OCI-LY3 (cell line): ENCODE results near the gene PM20D1.

Experiments used
- H2AFZ ChIP-seq: fragments of 200-600, 300-600 bp; shearing (Covaris generic); 2 replicates; pipeline ENCODE4 v1.6.0; 2014; ENCODE audit warnings: antibody characterized with exemption, low read depth, low read length
- H3K27ac ChIP-seq: fragments of 200-600, 300-600 bp; sonication (generic); 2 replicates; pipeline ENCODE4 v1.5.1; 2014; ENCODE audit warnings: mild to moderate bottlenecking, low read length, moderate library complexity, mixed read lengths
- H3K27me3 ChIP-seq: fragments of 200-600, 300-600 bp; sonication (generic); 2 replicates; pipeline ENCODE4 v1.6.1; 2014; ENCODE audit warnings: low read depth, low read length, mixed read lengths
- H3K36me3 ChIP-seq: fragments of 200-600, 300-600 bp; sonication (generic); replicated peaks from 2 replicates; pipeline ENCODE3; 2014; ENCODE audit warnings: low read depth, low read length, mixed read lengths
- H3K4me1 ChIP-seq: fragments of 300-600, 200-600 bp; sonication (generic); 2 replicates; pipeline ENCODE4 v1.6.1; 2014; ENCODE audit warnings: low read length, mixed read lengths
- H3K4me2 ChIP-seq: fragments of 200-600, 300-600 bp; sonication (generic); 2 replicates; pipeline ENCODE4 v1.6.1; 2014; ENCODE audit warnings: low read length, mixed read lengths
- H3K4me3 ChIP-seq: fragments of 300-600, 200-600 bp; sonication (generic); 2 replicates; pipeline ENCODE4 v1.5.1; 2014; ENCODE audit warnings: antibody characterized with exemption, mild to moderate bottlenecking, low read length, moderate library complexity
- H3K79me2 ChIP-seq: fragments of 300-600, 200-600 bp; shearing (Covaris generic); 2 replicates; pipeline ENCODE4 v1.6.1; 2014; ENCODE audit warnings: mild to moderate bottlenecking, low read length, mixed read lengths
- H3K9ac ChIP-seq: fragments of 300-600, 200-600 bp; shearing (Covaris generic); 2 replicates; pipeline ENCODE4 v1.6.0; 2014; ENCODE audit warnings: mild to moderate bottlenecking, low read length, moderate library complexity
- H3K9me3 ChIP-seq: fragments of 200-600, 300-600 bp; shearing (Covaris generic); 2 replicates; pipeline ENCODE4 v1.6.1; 2014; ENCODE audit warnings: low read length, mixed read lengths; ENCODE audit not compliant: insufficient read depth
- H4K20me1 ChIP-seq: fragments of 200-600, 300-600 bp; sonication (generic); 2 replicates; pipeline ENCODE4 v1.6.1; 2016; ENCODE audit warnings: low read length, mixed read lengths; ENCODE audit not compliant: insufficient read depth
- EZH2phosphoT487 ChIP-seq: fragments of 200-600 bp; shearing (Covaris generic); IDR thresholded peaks from 2 replicates; pipeline ENCODE4 v1.6.1; 2018; ENCODE audit warnings: antibody characterized with exemption, mixed run types, low read depth
- TF ChIP-seq, protein P1 (sequence below): fragments of 200-600, 300-600 bp; sonication (generic); IDR thresholded peaks from 2 replicates; pipeline ENCODE4 v1.5.1; 2014; ENCODE audit warnings: antibody characterized with exemption, low read length, low read depth

The PM20D1 gene

DNA sequence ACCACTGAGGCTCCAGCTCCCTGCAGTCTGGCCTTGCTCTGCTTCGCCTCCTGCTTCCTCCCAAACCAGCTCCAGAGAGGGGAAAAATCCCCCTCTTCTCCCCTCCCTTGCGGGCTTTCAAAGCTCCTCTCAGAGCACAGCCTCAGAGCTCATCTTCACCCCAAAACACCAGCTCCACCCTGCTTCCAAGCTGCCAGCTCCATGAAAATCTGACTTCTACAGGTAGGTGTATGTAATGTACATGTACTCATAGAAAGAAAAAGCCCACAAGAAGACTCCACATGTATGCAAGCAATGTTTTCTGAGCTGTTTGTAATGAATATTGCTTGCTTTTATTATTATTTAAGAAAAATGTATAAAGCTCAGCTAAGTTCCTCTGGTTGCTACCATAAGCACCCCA lies 45.3 kb downstream of the PM20D1 start:
- H3K27me3 ChIP-seq, result no peaks in the 10 kb centered on the region
- H3K4me3 ChIP-seq, result no peak overlapping the region
- no peaks in the 10 kb centered on the region for H3K9me3 ChIP-seq
- H2AFZ ChIP-seq, result no peak overlapping the region
- peaks cover 64% of the 10 kb centered on the region for H4K20me1 ChIP-seq
- H3K9ac ChIP-seq, result no peak overlapping the region
- no peak overlapping the region for H3K4me2 ChIP-seq
- no peaks in the 10 kb centered on the region for H3K4me1 ChIP-seq
- H3K27ac ChIP-seq, result no peak overlapping the region
- no peak for TF ChIP-seq EZH2phosphoT487
- TF ChIP-seq, protein P1, sequence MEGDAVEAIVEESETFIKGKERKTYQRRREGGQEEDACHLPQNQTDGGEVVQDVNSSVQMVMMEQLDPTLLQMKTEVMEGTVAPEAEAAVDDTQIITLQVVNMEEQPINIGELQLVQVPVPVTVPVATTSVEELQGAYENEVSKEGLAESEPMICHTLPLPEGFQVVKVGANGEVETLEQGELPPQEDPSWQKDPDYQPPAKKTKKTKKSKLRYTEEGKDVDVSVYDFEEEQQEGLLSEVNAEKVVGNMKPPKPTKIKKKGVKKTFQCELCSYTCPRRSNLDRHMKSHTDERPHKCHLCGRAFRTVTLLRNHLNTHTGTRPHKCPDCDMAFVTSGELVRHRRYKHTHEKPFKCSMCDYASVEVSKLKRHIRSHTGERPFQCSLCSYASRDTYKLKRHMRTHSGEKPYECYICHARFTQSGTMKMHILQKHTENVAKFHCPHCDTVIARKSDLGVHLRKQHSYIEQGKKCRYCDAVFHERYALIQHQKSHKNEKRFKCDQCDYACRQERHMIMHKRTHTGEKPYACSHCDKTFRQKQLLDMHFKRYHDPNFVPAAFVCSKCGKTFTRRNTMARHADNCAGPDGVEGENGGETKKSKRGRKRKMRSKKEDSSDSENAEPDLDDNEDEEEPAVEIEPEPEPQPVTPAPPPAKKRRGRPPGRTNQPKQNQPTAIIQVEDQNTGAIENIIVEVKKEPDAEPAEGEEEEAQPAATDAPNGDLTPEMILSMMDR, result no peak
- H3K36me3 ChIP-seq, result peaks cover 43% of the 10 kb centered on the region
- H3K79me2 ChIP-seq, result peaks cover 66% of the 10 kb centered on the region

DNA sequence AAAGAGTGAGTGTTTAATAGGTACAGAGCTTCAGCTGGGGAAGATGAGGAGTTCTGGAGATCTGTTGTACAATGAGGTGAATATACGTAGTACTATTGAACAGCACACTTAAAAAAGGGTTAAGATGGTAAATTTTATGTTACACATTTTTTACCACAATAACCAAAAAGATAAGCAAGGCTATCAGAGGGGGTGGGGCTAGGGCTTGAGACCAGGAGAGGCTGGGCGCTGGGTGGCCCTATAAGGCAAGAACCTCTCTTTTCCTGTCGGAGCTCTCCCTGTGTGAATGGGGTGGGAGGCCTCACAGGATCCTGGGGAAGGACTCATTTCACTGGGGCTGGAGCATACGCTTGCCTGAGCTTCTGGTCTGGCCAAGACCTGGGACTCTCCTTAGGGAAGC lies 45.9 kb downstream of the PM20D1 start:
- H3K36me3 ChIP-seq, result peaks cover 43% of the 10 kb centered on the region
- H2AFZ ChIP-seq, result no peak overlapping the region
- H3K4me1 ChIP-seq, result no peaks in the 10 kb centered on the region
- H3K4me2 ChIP-seq, result no peak overlapping the region
- no peaks in the 10 kb centered on the region for H3K27me3 ChIP-seq
- no peak overlapping the region for H3K9ac ChIP-seq
- H3K79me2 ChIP-seq, result peaks cover 60% of the 10 kb centered on the region
- no peak overlapping the region for H3K27ac ChIP-seq
- H3K9me3 ChIP-seq, result no peaks in the 10 kb centered on the region
- H3K4me3 ChIP-seq, result no peak overlapping the region
- no peak for TF ChIP-seq EZH2phosphoT487
- TF ChIP-seq, protein P1, result no peak
- H4K20me1 ChIP-seq, result peaks cover 60% of the 10 kb centered on the region

DNA sequence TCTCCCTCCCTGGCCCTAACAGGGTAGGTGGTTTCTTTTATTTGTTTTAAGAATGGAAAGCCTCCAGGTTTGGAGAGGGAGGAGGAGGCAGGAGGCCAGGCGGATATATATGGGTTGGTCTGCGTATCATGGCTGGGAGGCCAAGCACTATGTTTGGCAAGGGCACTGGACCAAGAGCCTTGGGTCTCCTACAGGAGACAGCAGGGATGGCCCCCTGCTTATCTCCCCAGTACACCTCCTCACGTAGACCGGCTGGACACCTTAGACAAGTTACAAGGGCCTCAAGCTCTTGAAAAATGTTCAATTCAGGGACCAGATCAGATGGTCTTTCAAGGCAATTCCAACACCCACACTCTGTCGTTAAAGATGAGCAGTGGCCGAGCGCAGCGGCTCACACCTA lies 47.9 kb downstream of the PM20D1 start:
- no peak overlapping the region for H3K4me2 ChIP-seq
- TF ChIP-seq EZH2phosphoT487, result no peak
- TF ChIP-seq, protein P1, result no peak
- H3K9ac ChIP-seq, result no peak overlapping the region
- no peak overlapping the region for H3K4me3 ChIP-seq
- no peaks in the 10 kb centered on the region for H3K9me3 ChIP-seq
- no peak overlapping the region for H2AFZ ChIP-seq
- no peaks in the 10 kb centered on the region for H3K4me1 ChIP-seq
- no peaks in the 10 kb centered on the region for H3K27me3 ChIP-seq
- peaks cover 48% of the 10 kb centered on the region for H3K79me2 ChIP-seq
- H3K36me3 ChIP-seq, result peaks cover 45% of the 10 kb centered on the region
- H3K27ac ChIP-seq, result no peak overlapping the region
- H4K20me1 ChIP-seq, result peaks cover 59% of the 10 kb centered on the region

DNA sequence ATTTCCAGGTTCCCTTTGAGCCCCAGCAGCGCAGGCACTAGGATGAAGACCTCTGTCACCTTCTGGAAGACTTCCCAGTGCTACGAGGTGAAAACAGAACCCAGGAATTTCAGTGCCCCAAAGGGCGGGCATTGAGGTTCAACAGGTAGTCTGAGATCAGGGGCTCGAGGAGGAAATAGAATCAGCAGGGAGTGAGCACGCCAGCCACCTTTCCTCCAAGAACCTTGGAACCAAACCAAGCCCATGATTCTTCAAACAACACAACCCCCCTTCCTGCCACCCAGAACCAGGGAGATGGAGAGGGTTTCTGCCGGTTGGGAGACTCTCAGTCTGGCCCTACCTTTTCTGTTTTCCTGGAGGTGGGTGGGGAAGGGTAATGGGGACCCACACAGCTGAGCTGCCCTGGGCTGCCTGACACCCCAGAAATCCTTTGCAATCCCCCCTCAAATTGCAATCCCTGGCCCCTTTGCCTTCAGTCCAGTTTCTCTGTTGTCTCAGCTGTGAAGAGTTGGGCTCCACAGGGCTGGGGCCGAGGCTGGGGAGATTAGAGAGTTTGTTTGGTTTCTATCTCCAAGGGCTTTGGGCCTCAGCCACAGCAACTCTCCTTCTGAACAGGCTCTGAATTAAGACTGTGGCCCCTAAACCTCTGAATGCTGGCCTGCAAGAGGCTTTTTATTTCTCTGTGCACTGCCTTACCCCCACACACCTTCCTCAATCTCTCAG lies 48.8 kb downstream of the PM20D1 start:
- peaks cover 51% of the 10 kb centered on the region for H3K36me3 ChIP-seq
- TF ChIP-seq, protein P1, result no peak
- TF ChIP-seq EZH2phosphoT487, result no peak

More for the DNA sequence above, 48.8 kb downstream of the PM20D1 start:
- H3K27me3 ChIP-seq, result no peaks in the 10 kb centered on the region
- no peaks in the 10 kb centered on the region for H3K9me3 ChIP-seq
- H3K4me1 ChIP-seq, result no peaks in the 10 kb centered on the region
- H2AFZ ChIP-seq, result no peak overlapping the region
- no peak overlapping the region for H3K27ac ChIP-seq
- H3K79me2 ChIP-seq, result peaks cover 41% of the 10 kb centered on the region
- no peak overlapping the region for H3K4me2 ChIP-seq
- peaks cover 52% of the 10 kb centered on the region for H4K20me1 ChIP-seq
- H3K9ac ChIP-seq, result no peak overlapping the region
- H3K4me3 ChIP-seq, result no peak overlapping the region
